Measurements from ENCODE around the gene INTS11. TPM values are rescaled to one million over a fixed set of nuclear protein-coding genes. Genes with fewer than 3 reads are reported as not detected.
A peak's percentile ranks its signal among the peaks of the same experiment; 100 is the strongest.

INTS11 gene
- polyA plus RNA-seq, 4 donors: 94.9 to 331 (median 186) TPM

GRCh38 chr1:1293263-1294249 is 30.9 kb downstream of the INTS11 start:
- H3K4me1 ChIP-seq (ENCODE audit: control insufficient read depth in 3 of 3, insufficient read depth in 2 of 3, low read depth in 1 of 3, low read length in 2 of 3): peaks cover 0 to 19% (median 0%) of the 10 kb centered on the region in 3 donors
- WGBS, 3 donors: 83 to 86% (median 83%) methylated on average over 53 to 94 of the region's 94 CpGs
- peaks cover 0 to 50% (median 4%) of the 10 kb centered on the region in 3 donors for H3K36me3 ChIP-seq (ENCODE audit: control insufficient read depth in 3 of 3, insufficient read depth in 2 of 3, low read depth in 1 of 3, low read length in 3 of 3)
- H3K4me3 ChIP-seq (ENCODE audit: low read depth in 1 of 3, low read length in 3 of 3): no peak overlapping the region
- FAIRE-seq (no peak), DNase-seq (no peak)
- no peaks in the 10 kb centered on the region for H3K27me3 ChIP-seq (ENCODE audit: control insufficient read depth in 3 of 3, insufficient read depth in 3 of 3, low read length in 3 of 3)
- no peaks in the 10 kb centered on the region for H3K9me3 ChIP-seq (ENCODE audit: control insufficient read depth in 2 of 2, insufficient read depth in 1 of 2, low read depth in 1 of 2, low read length in 1 of 2)
- H3K27ac ChIP-seq (ENCODE audit: low read depth in 1 of 3, low read length in 2 of 3): no peak overlapping the region

- Histone ChIP-seq H3K4me1 (ENCODE audit: control insufficient read depth in 3 of 3, insufficient read depth in 2 of 3, low read depth in 1 of 3, low read length in 2 of 3) (peaks cover 0 to 19% (median 0%) of the 10 kb centered on the region in 3 donors), H3K27me3 (ENCODE audit: control insufficient read depth in 3 of 3, insufficient read depth in 3 of 3, low read length in 3 of 3) (peaks cover 0 to under 1% (median 0%) of the 10 kb centered on the region in 3 donors), H3K27ac (ENCODE audit: low read depth in 1 of 3, low read length in 2 of 3) (no peak overlapping the region), H3K4me3 (ENCODE audit: low read depth in 1 of 3, low read length in 3 of 3) (no peak overlapping the region), H3K36me3 (ENCODE audit: control insufficient read depth in 3 of 3, insufficient read depth in 2 of 3, low read depth in 1 of 3, low read length in 3 of 3) (peaks cover 0 to 45% (median 4%) of the 10 kb centered on the region in 3 donors), H3K9me3 (ENCODE audit: control insufficient read depth in 2 of 2, insufficient read depth in 1 of 2, low read depth in 1 of 2, low read length in 1 of 2) (no peaks in the 10 kb centered on the region)
- DNase-seq: no peak
- WGBS, 3 donors: 91 to 95% (median 93%) methylated on average over 18 of the region's 18 CpGs
- FAIRE-seq: no peak
Observed at GRCh38 chr1:1292851-1293250, 31.6 kb downstream of the INTS11 start.

- Histone ChIP-seq H3K27ac (ENCODE audit: low read depth in 1 of 3, low read length in 2 of 3) (no peak overlapping the region), H3K36me3 (ENCODE audit: control insufficient read depth in 3 of 3, insufficient read depth in 2 of 3, low read depth in 1 of 3, low read length in 3 of 3) (peaks cover 0 to 42% (median 4%) of the 10 kb centered on the region in 3 donors), H3K4me3 (ENCODE audit: low read depth in 1 of 3, low read length in 3 of 3) (no peak overlapping the region), H3K9me3 (ENCODE audit: control insufficient read depth in 2 of 2, insufficient read depth in 1 of 2, low read depth in 1 of 2, low read length in 1 of 2) (no peaks in the 10 kb centered on the region), H3K4me1 (ENCODE audit: control insufficient read depth in 3 of 3, insufficient read depth in 2 of 3, low read depth in 1 of 3, low read length in 2 of 3) (peaks cover 0 to 19% (median 0%) of the 10 kb centered on the region in 3 donors), H3K27me3 (ENCODE audit: control insufficient read depth in 3 of 3, insufficient read depth in 3 of 3, low read length in 3 of 3) (peaks cover 0 to 4% (median 3%) of the 10 kb centered on the region in 3 donors)
- 89 to 90% (median 89%) methylated on average over 9 of the region's 9 CpGs for WGBS, 3 donors
- FAIRE-seq: no peak
- no peak for DNase-seq
Observed at GRCh38 chr1:1292442-1292779, 32.0 kb downstream of the INTS11 start.

GRCh38 chr1:1291548-1292441 is 32.7 kb downstream of the INTS11 start:
- H3K4me3 ChIP-seq (ENCODE audit: low read depth in 1 of 3, low read length in 3 of 3): no peak overlapping the region
- 17 to 43% (median 28%) methylated on average over 35 to 45 of the region's 45 CpGs for WGBS, 3 donors
- H3K4me1 ChIP-seq (ENCODE audit: control insufficient read depth in 3 of 3, insufficient read depth in 2 of 3, low read depth in 1 of 3, low read length in 2 of 3): peaks cover 0 to 19% (median 0%) of the 10 kb centered on the region in 3 donors
- H3K27me3 ChIP-seq (ENCODE audit: control insufficient read depth in 3 of 3, insufficient read depth in 3 of 3, low read length in 3 of 3): peaks cover 0 to 9% (median 4%) of the 10 kb centered on the region in 3 donors
- H3K9me3 ChIP-seq (ENCODE audit: control insufficient read depth in 2 of 2, insufficient read depth in 1 of 2, low read depth in 1 of 2, low read length in 1 of 2): no peaks in the 10 kb centered on the region
- H3K27ac ChIP-seq (ENCODE audit: low read depth in 1 of 3, low read length in 2 of 3): no peak overlapping the region
- H3K36me3 ChIP-seq (ENCODE audit: control insufficient read depth in 3 of 3, insufficient read depth in 2 of 3, low read depth in 1 of 3, low read length in 3 of 3): peaks cover 0 to 40% (median 4%) of the 10 kb centered on the region in 3 donors
- no peak for FAIRE-seq
- DNase-seq: peak; percentile 84 to 85

- no peak overlapping the region for H3K4me3 ChIP-seq (ENCODE audit: low read depth in 1 of 3, low read length in 3 of 3)
- peaks cover 0 to 33% (median 4%) of the 10 kb centered on the region in 3 donors for H3K36me3 ChIP-seq (ENCODE audit: control insufficient read depth in 3 of 3, insufficient read depth in 2 of 3, low read depth in 1 of 3, low read length in 3 of 3)
- H3K9me3 ChIP-seq (ENCODE audit: control insufficient read depth in 2 of 2, insufficient read depth in 1 of 2, low read depth in 1 of 2, low read length in 1 of 2): no peaks in the 10 kb centered on the region
- H3K27ac ChIP-seq (ENCODE audit: low read depth in 1 of 3, low read length in 2 of 3): no peak overlapping the region
- peaks cover 0 to 19% (median 0%) of the 10 kb centered on the region in 3 donors for H3K4me1 ChIP-seq (ENCODE audit: control insufficient read depth in 3 of 3, insufficient read depth in 2 of 3, low read depth in 1 of 3, low read length in 2 of 3)
- H3K27me3 ChIP-seq (ENCODE audit: control insufficient read depth in 3 of 3, insufficient read depth in 3 of 3, low read length in 3 of 3): peaks cover 0 to 14% (median 4%) of the 10 kb centered on the region in 3 donors
- FAIRE-seq (no peak), DNase-seq (peak; percentile 33 to 49)
- 11 to 45% (median 27%) methylated on average over 25 to 28 of the region's 28 CpGs for WGBS, 3 donors
Observed at GRCh38 chr1:1291023-1291528, 33.4 kb downstream of the INTS11 start.

GRCh38 chr1:1290238-1290731 is 34.2 kb downstream of the INTS11 start:
- no peak overlapping the region for H3K4me3 ChIP-seq (ENCODE audit: low read depth in 1 of 3, low read length in 3 of 3)
- H3K36me3 ChIP-seq (ENCODE audit: control insufficient read depth in 3 of 3, insufficient read depth in 2 of 3, low read depth in 1 of 3, low read length in 3 of 3): peaks cover 0 to 25% (median 0%) of the 10 kb centered on the region in 3 donors
- H3K4me1 ChIP-seq (ENCODE audit: control insufficient read depth in 3 of 3, insufficient read depth in 2 of 3, low read depth in 1 of 3, low read length in 2 of 3): peaks cover 0 to 23% (median 0%) of the 10 kb centered on the region in 3 donors
- peaks cover 0 to 15% (median 4%) of the 10 kb centered on the region in 3 donors for H3K27me3 ChIP-seq (ENCODE audit: control insufficient read depth in 3 of 3, insufficient read depth in 3 of 3, low read length in 3 of 3)
- no peaks in the 10 kb centered on the region for H3K9me3 ChIP-seq (ENCODE audit: control insufficient read depth in 2 of 2, insufficient read depth in 1 of 2, low read depth in 1 of 2, low read length in 1 of 2)
- peak; percentile 67 to 71 for DNase-seq
- WGBS, 3 donors: 35 to 47% (median 40%) methylated on average over 15 of the region's 15 CpGs
- no peak overlapping the region for H3K27ac ChIP-seq (ENCODE audit: low read depth in 1 of 3, low read length in 2 of 3)
- FAIRE-seq: no peak

GRCh38 chr1:1287288-1288110 is 37.0 kb downstream of the INTS11 start:
- peaks cover 0 to 24% (median under 1%) of the 10 kb centered on the region in 3 donors for H3K4me1 ChIP-seq (ENCODE audit: control insufficient read depth in 3 of 3, insufficient read depth in 2 of 3, low read depth in 1 of 3, low read length in 2 of 3)
- peaks cover 0 to 15% (median 4%) of the 10 kb centered on the region in 3 donors for H3K27me3 ChIP-seq (ENCODE audit: control insufficient read depth in 3 of 3, insufficient read depth in 3 of 3, low read length in 3 of 3)
- H3K4me3 ChIP-seq (ENCODE audit: low read depth in 1 of 3, low read length in 3 of 3): no peak overlapping the region
- no peak overlapping the region for H3K27ac ChIP-seq (ENCODE audit: low read depth in 1 of 3, low read length in 2 of 3)
- 51 to 79% (median 62%) methylated on average over 36 to 46 of the region's 46 CpGs for WGBS, 3 donors
- FAIRE-seq (no peak), DNase-seq (no peak)
- H3K36me3 ChIP-seq (ENCODE audit: control insufficient read depth in 3 of 3, insufficient read depth in 2 of 3, low read depth in 1 of 3, low read length in 3 of 3): peaks cover 0 to 6% (median 0%) of the 10 kb centered on the region in 3 donors
- no peaks in the 10 kb centered on the region for H3K9me3 ChIP-seq (ENCODE audit: control insufficient read depth in 2 of 2, insufficient read depth in 1 of 2, low read depth in 1 of 2, low read length in 1 of 2)
